ENCODE results near the gene RPL31. TPM values are rescaled to one million over a fixed set of nuclear protein-coding genes. Genes with fewer than 3 reads are reported as not detected.

RPL31 gene
- total and polyA plus RNA-seq, 2 donors from 2014 or later, result 1,182 to 2,844 TPM

DNA sequence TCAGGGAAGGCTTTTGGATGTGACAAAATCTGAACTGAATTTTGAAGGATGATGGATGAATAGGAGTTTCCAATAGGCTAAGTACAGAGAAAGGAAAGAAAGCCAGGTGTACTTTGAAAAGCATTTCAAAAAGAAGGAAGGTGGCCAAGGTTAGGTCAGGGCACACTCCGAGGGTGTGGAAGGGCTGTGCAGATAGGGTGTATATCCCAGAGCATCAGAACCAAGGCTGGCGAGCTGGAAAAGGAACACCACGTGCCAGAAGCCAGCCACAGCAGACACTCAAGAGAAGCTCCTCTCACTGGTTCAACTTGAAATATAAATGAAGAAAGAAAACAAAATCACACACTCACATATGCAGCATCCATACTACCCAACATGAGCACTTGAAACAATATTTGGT is 51.0 kb downstream of the RPL31 start:
- TF ChIP-seq, protein P1, sequence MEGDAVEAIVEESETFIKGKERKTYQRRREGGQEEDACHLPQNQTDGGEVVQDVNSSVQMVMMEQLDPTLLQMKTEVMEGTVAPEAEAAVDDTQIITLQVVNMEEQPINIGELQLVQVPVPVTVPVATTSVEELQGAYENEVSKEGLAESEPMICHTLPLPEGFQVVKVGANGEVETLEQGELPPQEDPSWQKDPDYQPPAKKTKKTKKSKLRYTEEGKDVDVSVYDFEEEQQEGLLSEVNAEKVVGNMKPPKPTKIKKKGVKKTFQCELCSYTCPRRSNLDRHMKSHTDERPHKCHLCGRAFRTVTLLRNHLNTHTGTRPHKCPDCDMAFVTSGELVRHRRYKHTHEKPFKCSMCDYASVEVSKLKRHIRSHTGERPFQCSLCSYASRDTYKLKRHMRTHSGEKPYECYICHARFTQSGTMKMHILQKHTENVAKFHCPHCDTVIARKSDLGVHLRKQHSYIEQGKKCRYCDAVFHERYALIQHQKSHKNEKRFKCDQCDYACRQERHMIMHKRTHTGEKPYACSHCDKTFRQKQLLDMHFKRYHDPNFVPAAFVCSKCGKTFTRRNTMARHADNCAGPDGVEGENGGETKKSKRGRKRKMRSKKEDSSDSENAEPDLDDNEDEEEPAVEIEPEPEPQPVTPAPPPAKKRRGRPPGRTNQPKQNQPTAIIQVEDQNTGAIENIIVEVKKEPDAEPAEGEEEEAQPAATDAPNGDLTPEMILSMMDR (IDR thresholded peaks at IDR 0.05; ENCODE audit: borderline replicate concordance, extremely low read depth, insufficient read depth), result no peak
- H3K27me3 ChIP-seq (ENCODE audit: control insufficient read depth, insufficient read depth, low read length), result no peaks in the 10 kb centered on the region
- H3K4me3 ChIP-seq (ENCODE audit: low read length in 3 of 3), result no peak overlapping the region
- H3K27ac ChIP-seq (ENCODE audit: low read depth in 2 of 2, low read length in 2 of 2), result no peak overlapping the region
- no peak for FAIRE-seq
- H3K9ac ChIP-seq (ENCODE audit: low read length in 3 of 3), result no peak overlapping the region
- peaks cover 0 to 8% (median 0%) of the 10 kb centered on the region in 3 donors for H3K36me3 ChIP-seq (ENCODE audit: control insufficient read depth in 2 of 3, insufficient read depth in 3 of 3, low read length in 3 of 3)
- no peaks in the 10 kb centered on the region for H3K9me3 ChIP-seq (ENCODE audit: control insufficient read depth in 2 of 3, insufficient read depth in 1 of 3, low read length in 3 of 3)
- H3K4me1 ChIP-seq (ENCODE audit: control insufficient read depth in 2 of 3, insufficient read depth in 2 of 3, low read depth in 1 of 3, low read length in 3 of 3), result no peaks in the 10 kb centered on the region
- intact Hi-C loops (cut with DNase I), result no loop called here
- DNase-seq, result no peak

Other genes with a start within 250 kb of the RPL31 start
- 44.5 TPM for gene NPAS2, start 182.2 kb upstream of the RPL31 start, total RNA-seq
- 8.4 TPM for gene NPAS2, start 182.2 kb upstream of the RPL31 start, polyA plus RNA-seq (ENCODE audit: insufficient read depth, low read depth, low replicate concordance)
- gene TBC1D8, start 149.1 kb downstream of the RPL31 start, total RNA-seq, result 47.9 TPM
- gene TBC1D8, start 149.1 kb downstream of the RPL31 start, polyA plus RNA-seq (ENCODE audit: insufficient read depth, low read depth, low replicate concordance), result 7.4 TPM

All from kidney (tissue), 14 donors.